Activated naive CD4-positive, alpha-beta T cell treated with anti-CD3 and anti-CD28 coated beads for 36 hours (primary cell): Measurements from ENCODE around the gene HOXB4. TPM values are rescaled to one million over a fixed set of nuclear protein-coding genes. Genes with fewer than 3 reads are reported as not detected.

Source experiments
- CTCF ChIA-PET: fragments of 350-600 bp; sonication (Branson Sonifier 250); formaldehyde crosslinking; loops from one replicate; lab custom pipeline; 2021; ENCODE audit warnings: antibody characterized with exemption; lab: Charles Lee
- DNase-seq: peaks from one replicate; pipeline ENCODE4 v3.0.0-alpha.2; 2020
- H3K27ac Mint-ChIP-seq: one replicate; pipeline ENCODE4 v1.8.0; 2021; ENCODE audit warnings: mild to moderate bottlenecking, mixed read lengths
- H3K27me3 Mint-ChIP-seq: one replicate; pipeline ENCODE4 v1.8.0; 2021; ENCODE audit warnings: low read depth, mixed read lengths
- H3K36me3 Mint-ChIP-seq: one replicate; pipeline ENCODE4 v1.8.0; 2021; ENCODE audit warnings: low read depth, mixed read lengths
- H3K4me1 Mint-ChIP-seq: one replicate; pipeline ENCODE4 v1.8.0; 2021; ENCODE audit warnings: low read depth, mixed read lengths
- H3K4me3 Mint-ChIP-seq: one replicate; pipeline ENCODE4 v1.8.0; 2021; ENCODE audit warnings: mild to moderate bottlenecking, moderate library complexity, mixed read lengths
- H3K9me3 Mint-ChIP-seq: one replicate; pipeline ENCODE4 v1.8.0; 2021; ENCODE audit warnings: mixed read lengths
- intact Hi-C: fragments of 100-400 bp; cut with micrococcal nuclease; formaldehyde crosslinking; loops from one replicate; pipeline ENCODE4 v1.15.1; 2023
- total RNA-seq, 2 experiments: library from RNA; stranded (reverse); gene quantifications; one replicate each; pipeline ENCODE4 v1.2.3, GENCODE V29; 2021

Gene HOXB4
- total RNA-seq, 2 experiments from 2014 or later = 2.3 to 2.5 TPM

DNA sequence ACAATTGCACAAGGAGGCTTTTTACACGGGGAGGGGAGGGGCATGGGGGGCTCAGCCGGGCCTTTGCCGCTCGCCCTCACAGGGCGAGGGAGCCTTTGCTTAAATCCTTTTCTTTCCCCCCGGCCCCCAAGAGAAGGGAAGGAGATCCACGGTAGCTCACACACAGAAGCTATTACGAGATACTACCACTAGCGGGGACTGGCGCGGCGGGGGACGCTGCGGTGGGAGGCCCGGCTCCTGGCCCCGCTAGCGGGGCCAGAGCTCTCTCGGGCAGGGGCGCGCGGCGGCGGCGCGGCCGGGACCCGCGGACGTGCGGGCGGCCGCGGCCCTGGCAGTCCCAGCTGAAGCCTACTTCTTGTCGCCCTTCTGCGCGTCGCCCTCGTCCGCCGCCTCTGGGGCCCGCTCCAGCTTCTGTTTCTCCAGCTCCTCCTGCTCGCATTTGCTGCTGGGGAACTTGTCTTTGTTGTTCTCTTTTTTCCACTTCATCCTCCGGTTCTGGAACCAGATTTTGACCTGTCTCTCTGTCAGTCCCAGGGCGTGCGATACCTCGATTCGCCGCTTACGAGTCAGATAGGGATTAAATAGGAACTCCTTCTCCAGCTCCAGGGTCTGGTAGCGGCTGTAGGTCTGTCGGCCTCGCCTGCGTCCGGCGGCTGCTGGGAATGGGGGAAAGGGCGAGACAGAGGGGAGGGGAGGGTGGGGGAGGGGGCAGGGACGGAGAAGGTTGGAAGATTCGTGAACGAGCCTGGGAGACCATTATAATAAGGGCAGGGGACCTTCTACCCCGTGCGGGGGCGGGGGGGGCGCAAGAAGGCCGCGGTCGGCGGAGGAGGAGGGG lies 34.9 kb upstream of the HOXB4 start:
- peak overlapping the region; percentile 80 for H3K4me3 Mint-ChIP-seq
- intact Hi-C loops = loop anchor here (1.0 to 5.0 kb wide), 3 partner anchors 13 to 109 kb away; partner anchors contain the start of genes HOXB9, PRAC1 and PRAC2
- CTCF ChIA-PET = interaction anchor here (0.7 to 2.7 kb wide), 8 partner anchors 10 to 130 kb away, joined by 3 to 19 read pairs (median 5); partner anchors contain the start of genes HOXB5 and HOXB9
- no peaks in the 10 kb centered on the region for H3K9me3 Mint-ChIP-seq
- peaks cover 76% of the 10 kb centered on the region for H3K27me3 Mint-ChIP-seq
- no peak overlapping the region for H3K27ac Mint-ChIP-seq
- H3K4me1 Mint-ChIP-seq = peaks cover 42% of the 10 kb centered on the region
- H3K36me3 Mint-ChIP-seq = no peaks in the 10 kb centered on the region
- DNase-seq = peak; percentile 47

DNA sequence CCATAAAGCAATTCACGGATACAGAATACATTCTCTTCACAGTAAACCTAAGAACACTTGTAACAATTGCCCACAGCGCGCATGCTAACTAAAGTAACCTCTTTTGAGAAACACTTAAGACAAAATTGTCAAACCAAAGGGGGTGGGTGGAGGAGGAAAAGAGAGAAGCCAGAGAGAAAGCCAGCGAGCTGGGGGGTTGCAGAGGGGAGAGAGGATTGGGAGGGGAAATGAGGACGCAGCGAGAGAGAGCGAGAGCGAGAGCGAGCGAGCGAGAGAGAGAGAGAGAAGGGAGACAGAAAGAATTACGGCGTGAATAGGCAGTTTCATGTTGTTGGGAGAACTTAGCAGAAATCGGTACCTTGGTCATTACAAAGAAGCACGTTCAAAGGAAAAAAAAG lies 34.3 kb upstream of the HOXB4 start:
- H3K36me3 Mint-ChIP-seq = no peaks in the 10 kb centered on the region

DNA sequence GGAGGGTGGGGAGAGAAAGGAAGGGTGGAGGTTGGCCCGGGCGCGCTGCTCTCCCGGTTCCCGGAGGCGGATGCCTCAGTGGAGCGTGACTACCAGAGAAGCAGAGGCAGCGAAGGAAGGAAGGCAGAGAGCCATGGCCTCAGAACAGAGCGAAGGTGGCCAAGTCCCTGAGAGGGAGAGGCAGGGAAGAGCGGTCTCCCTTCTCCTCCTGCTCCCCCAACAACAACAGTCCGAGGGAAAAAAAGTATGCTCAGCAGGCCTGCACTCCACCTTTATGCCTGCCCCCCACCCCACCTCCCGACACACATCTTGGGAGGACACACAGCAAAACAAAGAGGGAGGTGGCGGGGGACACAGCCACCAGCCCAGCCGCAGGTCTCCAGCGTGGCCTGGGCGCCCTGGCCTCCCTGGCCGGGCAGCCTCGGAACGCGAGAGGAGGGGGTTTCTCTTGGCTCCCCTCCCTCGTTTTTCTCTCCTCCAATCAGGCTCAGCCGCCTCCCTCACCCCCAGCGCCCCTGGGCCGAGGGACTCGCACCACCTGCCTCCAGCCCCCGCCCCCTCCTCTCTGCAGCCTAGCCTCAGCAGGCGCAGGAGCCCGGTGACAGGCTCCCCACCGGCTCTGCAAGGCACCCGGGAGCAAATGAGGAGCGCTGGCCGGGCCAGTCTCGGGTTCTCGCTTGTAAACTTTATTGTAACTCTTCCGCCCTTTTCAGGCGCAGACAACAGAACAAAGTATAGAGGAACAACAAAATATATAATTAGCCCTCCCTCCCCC lies 33.7 kb upstream of the HOXB4 start:
- peaks cover 74% of the 10 kb centered on the region for H3K27me3 Mint-ChIP-seq
- H3K9me3 Mint-ChIP-seq = no peaks in the 10 kb centered on the region
- H3K27ac Mint-ChIP-seq = no peak overlapping the region
- H3K4me1 Mint-ChIP-seq = peaks cover 34% of the 10 kb centered on the region
- CTCF ChIA-PET = interaction anchor here (1.5 kb wide), 1 partner anchor 14 kb away, joined by 5 read pairs; the partner anchor contains the start of gene HOXB9
- DNase-seq = peak; percentile 32
- intact Hi-C loops = loop anchor here (2.0 to 5.0 kb wide), 2 partner anchors 15 to 110 kb away; partner anchors contain the start of genes PRAC1 and PRAC2
- peak overlapping the region; percentile 89 for H3K4me3 Mint-ChIP-seq
- no peaks in the 10 kb centered on the region for H3K36me3 Mint-ChIP-seq

More for the DNA sequence above, 34.3 kb upstream of the HOXB4 start:
- no peak for DNase-seq
- peak overlapping the region; percentile 67 for H3K4me3 Mint-ChIP-seq
- CTCF ChIA-PET = interaction anchor here (0.7 to 2.7 kb wide), 8 partner anchors 11 to 130 kb away, joined by 3 to 19 read pairs (median 5); partner anchors contain the start of genes HOXB5 and HOXB9
- intact Hi-C loops = loop anchor here (2.0 to 5.0 kb wide), 2 partner anchors 16 to 110 kb away; partner anchors contain the start of genes PRAC1 and PRAC2
- no peaks in the 10 kb centered on the region for H3K9me3 Mint-ChIP-seq
- peaks cover 75% of the 10 kb centered on the region for H3K27me3 Mint-ChIP-seq
- H3K4me1 Mint-ChIP-seq = peaks cover 39% of the 10 kb centered on the region
- no peak overlapping the region for H3K27ac Mint-ChIP-seq

DNA sequence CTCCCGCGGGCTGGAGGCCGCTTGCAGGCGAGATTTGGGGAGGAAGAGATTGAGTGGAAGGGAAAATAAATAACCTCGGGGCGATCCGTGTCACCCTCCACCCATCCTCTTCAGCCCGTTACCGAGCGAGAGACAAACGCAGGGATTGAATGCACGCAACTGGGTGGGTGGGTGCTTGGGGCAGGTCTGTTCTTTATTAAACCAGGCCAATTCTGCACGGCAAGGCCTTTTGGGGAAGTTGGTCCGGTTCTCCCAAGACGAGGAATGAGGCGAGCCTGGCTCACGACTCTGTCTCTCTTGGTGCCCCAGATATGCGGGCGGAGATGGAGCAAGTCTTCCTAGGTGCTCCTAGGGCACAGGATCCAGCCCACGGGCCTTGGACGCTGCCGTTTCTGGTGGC lies 33.1 kb upstream of the HOXB4 start:
- CTCF ChIA-PET = no interaction called here
- Mint-ChIP-seq H3K4me3 (peak overlapping the region; percentile 89), H3K4me1 (peaks cover 34% of the 10 kb centered on the region), H3K27ac (no peak overlapping the region), H3K27me3 (peaks cover 74% of the 10 kb centered on the region), H3K36me3 (no peaks in the 10 kb centered on the region), H3K9me3 (no peaks in the 10 kb centered on the region)
- DNase-seq = no peak
- intact Hi-C loops = loop anchor here (5.0 kb wide), 1 partner anchor 111 kb away; the partner anchor contains the start of genes PRAC1 and PRAC2

DNA sequence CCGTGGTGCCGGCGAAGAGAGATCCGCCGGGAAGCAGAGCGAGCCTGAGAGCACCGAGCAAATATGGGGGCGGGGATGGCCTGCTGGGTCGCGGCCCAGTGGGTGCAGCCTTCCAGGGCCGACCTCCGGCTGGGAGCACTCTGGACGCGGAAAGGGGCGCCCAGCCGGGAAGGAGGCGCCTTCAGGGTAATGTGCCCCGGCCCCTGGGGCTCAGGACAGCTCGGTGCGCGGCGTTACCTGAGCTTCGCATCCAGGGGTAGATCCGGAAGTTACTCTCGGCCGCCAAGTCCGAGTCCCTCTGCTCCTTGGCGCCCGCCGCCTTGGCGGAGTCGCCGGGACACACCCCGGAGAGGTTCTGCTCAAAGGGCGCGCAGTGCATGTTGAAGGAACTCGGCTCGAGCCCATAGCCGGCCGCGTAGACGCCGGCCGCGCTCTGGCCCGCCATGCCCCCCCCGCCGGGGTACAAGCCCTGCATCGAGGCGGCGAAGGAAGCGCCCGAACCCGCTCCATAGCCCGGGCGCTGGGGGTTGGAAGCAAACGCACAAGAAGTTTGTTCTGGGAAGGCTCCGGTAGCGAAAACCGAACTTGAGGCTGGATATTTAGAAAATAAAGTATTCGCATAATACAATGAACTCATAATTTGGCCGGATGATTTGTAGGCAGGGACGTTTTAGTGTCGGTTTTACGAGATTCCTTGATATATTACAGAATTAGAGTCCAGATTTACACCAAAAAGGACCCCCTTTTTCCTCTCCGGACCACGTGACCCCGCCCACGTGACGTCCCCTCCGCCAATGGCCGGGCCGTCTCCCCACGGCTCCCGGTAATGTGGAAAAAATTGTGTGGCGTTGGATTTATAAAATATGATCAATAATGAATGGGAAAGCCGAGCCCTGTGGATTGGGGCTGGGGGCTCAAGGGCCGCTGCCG lies 32.4 kb upstream of the HOXB4 start, which contains the start of gene HOXB7:
Gene HOXB7, minus strand, starts transcription at position 736 of the 930 bp plus-strand sequence. Its CDS starts 99 bp downstream, at position 637.
- peak within 1 kb of the TSS; percentile 89 for H3K4me3 Mint-ChIP-seq
- H3K27ac Mint-ChIP-seq = no peak within 1 kb of the TSS
- intact Hi-C loops = loop anchor here (5.0 kb wide), 1 partner anchor 112 kb away; the partner anchor contains the start of genes PRAC1 and PRAC2
- DNase-seq = peak; percentile 77
- CTCF ChIA-PET = interaction anchor here (1.2 to 2.7 kb wide), 3 partner anchors 8 to 113 kb away, joined by 5 to 15 read pairs (median 5); partner anchors contain the start of gene PRAC2
- peaks cover 33% of the 10 kb centered on the region for H3K4me1 Mint-ChIP-seq
- H3K9me3 Mint-ChIP-seq = no peaks in the 10 kb centered on the region
- H3K36me3 Mint-ChIP-seq = no peaks in the 10 kb centered on the region
- H3K27me3 Mint-ChIP-seq = peaks cover 71% of the 10 kb centered on the region

DNA sequence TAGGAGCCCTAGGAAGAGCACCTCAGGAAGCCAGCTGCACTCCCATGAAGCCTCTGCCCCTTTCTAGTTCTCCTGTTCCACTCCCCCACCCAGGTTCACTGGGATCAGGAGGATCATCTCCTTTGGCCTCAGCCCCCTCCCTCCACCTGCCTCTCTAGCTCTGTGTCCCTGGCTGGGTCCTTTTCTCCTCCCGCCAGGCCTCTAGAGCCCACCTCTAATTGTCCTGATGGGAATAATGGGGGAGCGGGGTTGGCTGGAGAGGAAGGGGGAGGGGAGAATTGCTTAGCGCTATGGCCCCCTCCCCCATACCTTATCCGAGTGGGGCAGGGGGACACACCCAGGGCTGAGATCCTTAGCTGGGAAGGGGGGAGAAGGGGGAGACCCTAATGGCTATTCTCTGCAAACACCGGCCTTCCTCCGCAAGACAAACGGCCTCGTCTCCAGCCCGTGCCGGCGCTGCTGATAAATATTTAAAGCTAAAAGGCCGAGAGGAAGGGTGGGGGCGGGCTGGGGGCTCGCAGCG lies 31.7 kb upstream of the HOXB4 start:
- Mint-ChIP-seq H3K4me3 (peak overlapping the region; percentile 89), H3K9me3 (no peaks in the 10 kb centered on the region), H3K27ac (no peak overlapping the region), H3K4me1 (peaks cover 27% of the 10 kb centered on the region), H3K27me3 (peaks cover 68% of the 10 kb centered on the region), H3K36me3 (no peaks in the 10 kb centered on the region)
- intact Hi-C loops = loop anchor here (5.0 kb wide), 1 partner anchor 112 kb away; the partner anchor contains the start of genes PRAC1 and PRAC2
- DNase-seq = no peak
- CTCF ChIA-PET = interaction anchor here (0.6 to 2.7 kb wide), 5 partner anchors 8 to 187 kb away, joined by 3 to 15 read pairs (median 5); partner anchors contain the start of gene PRAC2

DNA sequence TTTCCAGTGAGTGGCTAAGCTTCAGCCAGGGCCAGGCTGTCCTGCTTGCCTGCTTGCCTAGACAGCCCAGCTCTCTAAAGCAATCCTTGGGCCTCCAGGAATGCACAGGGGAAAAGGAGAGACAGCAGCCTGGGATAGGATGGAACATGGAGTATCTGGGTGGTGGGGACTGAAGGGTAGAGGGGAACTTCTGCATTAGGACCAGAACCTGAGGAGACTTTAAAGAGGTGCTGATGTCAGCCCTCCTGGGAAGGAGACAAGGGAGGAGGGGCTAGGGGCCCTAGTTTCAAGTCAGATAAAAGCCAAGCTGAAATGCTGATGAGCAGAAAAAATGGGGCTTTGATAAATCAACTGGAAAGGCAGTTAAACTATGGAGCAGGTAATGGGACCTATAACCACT lies 30.9 kb upstream of the HOXB4 start:
- CTCF ChIA-PET = interaction anchor here (0.6 to 3.3 kb wide), 5 partner anchors 7 to 188 kb away, joined by 3 to 15 read pairs (median 5); partner anchors contain the start of gene HOXB5
- intact Hi-C loops = no loop called here
- Mint-ChIP-seq H3K27me3 (peaks cover 70% of the 10 kb centered on the region), H3K4me1 (peaks cover 28% of the 10 kb centered on the region), H3K36me3 (no peaks in the 10 kb centered on the region), H3K9me3 (no peaks in the 10 kb centered on the region), H3K27ac (no peak overlapping the region), H3K4me3 (no peak overlapping the region)
- no peak for DNase-seq

DNA sequence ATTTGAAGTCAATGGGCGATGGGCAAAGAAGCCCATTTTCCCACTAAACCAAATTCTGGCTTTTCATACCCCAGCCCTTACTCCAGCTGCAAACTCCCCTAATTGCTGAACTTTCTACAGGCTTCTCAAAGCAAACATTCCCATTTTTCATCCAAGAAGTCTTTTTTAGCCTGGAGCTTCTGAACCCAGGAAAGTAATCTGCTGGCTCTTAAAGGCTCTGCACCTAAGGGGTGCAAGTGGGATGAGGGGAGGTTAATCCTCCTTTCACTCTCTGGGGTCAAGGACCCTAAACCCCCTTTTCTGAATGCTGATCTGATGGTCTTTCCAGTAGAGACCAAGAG lies 30.3 kb upstream of the HOXB4 start:
- no peaks in the 10 kb centered on the region for H3K36me3 Mint-ChIP-seq
- CTCF ChIA-PET = interaction anchor here (1.3 to 3.3 kb wide), 3 partner anchors 10 to 24 kb away, joined by 5 to 15 read pairs (median 15); partner anchors contain the start of gene HOXB5
- DNase-seq = no peak
- peaks cover 27% of the 10 kb centered on the region for H3K4me1 Mint-ChIP-seq
- H3K27ac Mint-ChIP-seq = no peak overlapping the region
- intact Hi-C loops = no loop called here
- peaks cover 69% of the 10 kb centered on the region for H3K27me3 Mint-ChIP-seq
- H3K4me3 Mint-ChIP-seq = no peak overlapping the region
- H3K9me3 Mint-ChIP-seq = no peaks in the 10 kb centered on the region

DNA sequence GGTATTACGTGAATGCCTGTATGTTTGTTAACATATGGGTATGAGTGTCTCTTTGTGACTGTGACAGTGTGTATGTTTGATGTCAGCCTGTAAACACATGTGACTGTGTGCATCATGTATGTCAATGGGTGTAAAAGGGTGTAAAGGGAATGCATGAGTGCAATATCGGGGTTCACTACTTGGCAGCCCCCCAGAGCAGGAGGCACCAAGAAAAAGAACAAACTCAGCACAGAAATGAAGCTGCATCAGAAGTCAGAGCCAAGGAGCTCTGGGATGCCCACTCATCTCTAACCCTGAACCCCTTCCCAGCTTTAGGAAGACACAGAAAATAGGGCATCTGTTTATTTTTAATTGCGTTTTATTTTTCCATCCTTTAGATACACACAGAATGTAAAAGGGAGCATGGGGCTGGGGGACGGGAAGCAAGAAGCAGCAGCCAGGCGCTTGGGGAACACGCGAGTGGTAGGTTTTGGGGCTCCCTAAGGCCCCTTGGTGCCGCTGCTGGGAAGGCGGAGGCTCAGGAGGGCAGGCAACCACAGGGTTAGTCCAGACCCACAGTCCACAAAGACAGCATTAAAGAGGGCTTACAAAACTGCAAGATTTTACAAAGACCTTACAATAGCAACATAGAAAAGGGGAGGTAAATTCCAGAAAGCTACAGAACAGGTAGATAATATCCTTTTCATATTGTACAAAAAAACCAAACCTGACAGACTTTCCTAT lies 28.9 kb upstream of the HOXB4 start:
- CTCF ChIA-PET = interaction anchor here (0.7 to 3.3 kb wide), 8 partner anchors 9 to 154 kb away, joined by 3 to 15 read pairs (median 5); partner anchors contain the start of genes HOXB5, HOXB8 and HOXB9
- Mint-ChIP-seq H3K27ac (no peak overlapping the region), H3K27me3 (peaks cover 73% of the 10 kb centered on the region), H3K36me3 (no peaks in the 10 kb centered on the region), H3K9me3 (no peaks in the 10 kb centered on the region), H3K4me3 (no peak overlapping the region), H3K4me1 (peaks cover 25% of the 10 kb centered on the region)
- intact Hi-C loops = no loop called here
- DNase-seq = no peak
